Neural cell (in vitro differentiated cells): ENCODE results near the gene TENT4B. TPM values are rescaled to one million over a fixed set of nuclear protein-coding genes. Genes with fewer than 3 reads are reported as not detected.
"Not testable (repeated sequence)": the region's sequence is repeated elsewhere in the genome, so short reads cannot be mapped to it uniquely, and the experiment has no call there.

ENCODE experiments used
- H2AFZ ChIP-seq: fragments of 200-600, 300-800 bp; sonication (generic), shearing (Covaris generic); 2 replicates; pipeline ENCODE4 v1.6.0; 2014; ENCODE audit warnings: low read depth, mild to moderate bottlenecking, antibody characterized with exemption, low read length, moderate library complexity
- H3F3A ChIP-seq: fragments of 200-600 bp; shearing (Covaris generic); 2 replicates; pipeline ENCODE4 v1.6.1; 2016; ENCODE audit warnings: mild to moderate bottlenecking, moderate library complexity, mixed read lengths, antibody characterized with exemption, low read length; ENCODE audit not compliant: insufficient read depth, poor library complexity, severe bottlenecking
- H3K27ac ChIP-seq: fragments of 200-600, 300-800 bp; sonication (generic), shearing (Covaris generic); 2 replicates; pipeline ENCODE4 v1.5.1; 2014; ENCODE audit warnings: mild to moderate bottlenecking, low read length, moderate library complexity
- H3K27me3 ChIP-seq: fragments of 300-800, 200-600 bp; sonication (generic), shearing (Covaris generic); 2 replicates; pipeline ENCODE4 v1.6.0; 2014; ENCODE audit warnings: mild to moderate bottlenecking, low read depth, low read length, moderate library complexity; ENCODE audit not compliant: insufficient read depth
- H3K36me3 ChIP-seq: fragments of 300-800, 200-600 bp; sonication (generic), shearing (Covaris generic); 2 replicates; pipeline ENCODE4 v1.5.1; 2014; ENCODE audit warnings: mild to moderate bottlenecking, antibody characterized with exemption, low read length, moderate library complexity; ENCODE audit not compliant: insufficient read depth
- H3K4me2 ChIP-seq: fragments of 300-800, 200-600 bp; sonication (generic), shearing (Covaris generic); 2 replicates; pipeline ENCODE4 v1.6.0; 2014; ENCODE audit warnings: mild to moderate bottlenecking, low read length
- H3K4me3 ChIP-seq: fragments of 300-800, 200-600 bp; sonication (generic), shearing (Covaris generic); 2 replicates; pipeline ENCODE4 v1.5.1; 2014; ENCODE audit warnings: mild to moderate bottlenecking, low read length, moderate library complexity
- H3K79me2 ChIP-seq: fragments of 200-600 bp; shearing (Covaris generic); replicated peaks from 2 replicates; pipeline ENCODE4 v1.6.0; 2014; ENCODE audit warnings: mild to moderate bottlenecking, low read length, moderate library complexity; ENCODE audit not compliant: insufficient read depth
- H3K9ac ChIP-seq: fragments of 300-800, 200-600 bp; sonication (generic), shearing (Covaris generic); 2 replicates; pipeline ENCODE4 v1.6.1; 2016; ENCODE audit warnings: mild to moderate bottlenecking, low read length, mixed read lengths
- H3K9me2 ChIP-seq: fragments of 200-600 bp; shearing (Covaris generic); 2 replicates; pipeline ENCODE4 v1.6.1; 2016; ENCODE audit warnings: mild to moderate bottlenecking, low read length, mixed read lengths; ENCODE audit not compliant: insufficient read depth
- H3K9me3 ChIP-seq: fragments of 200-600, 300-800 bp; sonication (generic), shearing (Covaris generic); 2 replicates; pipeline ENCODE4 v1.6.1; 2016; ENCODE audit warnings: mild to moderate bottlenecking, mixed run types, low read length, moderate library complexity, mixed read lengths
- H4K20me1 ChIP-seq: fragments of 200-600 bp; shearing (Covaris generic); 2 replicates; pipeline ENCODE4 v1.6.1; 2016; ENCODE audit warnings: mild to moderate bottlenecking, mixed run types; ENCODE audit not compliant: insufficient read depth
- CTCF ChIP-seq: fragments of 450-650 bp; IDR thresholded peaks from 2 replicates; pipeline ENCODE4 v1.5.1; 2014; ENCODE audit warnings: antibody characterized with exemption, mild to moderate bottlenecking, moderate library complexity; ENCODE audit not compliant: poor library complexity, severe bottlenecking
- EP300 ChIP-seq: fragments of 450-650 bp; conservative IDR thresholded peaks from 2 replicates; pipeline ENCODE4 v1.6.1; 2014; ENCODE audit warnings: antibody characterized with exemption, mild to moderate bottlenecking, moderate library complexity; ENCODE audit not compliant: poor library complexity, severe bottlenecking
- EZH2 ChIP-seq: fragments of 200-600, 300-800 bp; shearing (Covaris generic), sonication (generic); IDR thresholded peaks from 2 replicates; pipeline ENCODE4 v1.6.1; 2014; ENCODE audit warnings: antibody characterized with exemption, low read length, borderline replicate concordance, mild to moderate bottlenecking; ENCODE audit not compliant: insufficient read depth, poor library complexity, severe bottlenecking
- MXI1 ChIP-seq: fragments of 450-650 bp; conservative IDR thresholded peaks from 2 replicates; pipeline ENCODE4 v1.6.1; 2014; ENCODE audit warnings: antibody characterized with exemption, mild to moderate bottlenecking; ENCODE audit not compliant: poor library complexity, severe bottlenecking
- POLR2AphosphoS5 ChIP-seq: IDR thresholded peaks from 2 replicates; pipeline ENCODE4 v1.6.1; 2012
- RAD21 ChIP-seq: fragments of 450-650 bp; conservative IDR thresholded peaks from 2 replicates; pipeline ENCODE4 v1.6.1; 2014; ENCODE audit warnings: antibody characterized with exemption, mild to moderate bottlenecking, moderate library complexity
- REST ChIP-seq: IDR thresholded peaks from 2 replicates; pipeline ENCODE4 v1.6.1; 2012; ENCODE audit warnings: borderline replicate concordance
- SMC3 ChIP-seq: fragments of 450-650 bp; conservative IDR thresholded peaks from 2 replicates; pipeline ENCODE4 v1.6.1; 2014; ENCODE audit warnings: antibody characterized with exemption, mild to moderate bottlenecking, moderate library complexity; ENCODE audit not compliant: poor library complexity
- TAF1 ChIP-seq: IDR thresholded peaks from 2 replicates; pipeline ENCODE4 v1.6.1; 2012; ENCODE audit warnings: low read depth
- polyA plus RNA-seq: library from polyadenylated mRNA; depleted of rRNA; stranded (reverse); fragments of >200 nt; gene quantifications from 2 replicates; pipeline ENCODE4 v1.2.3, GENCODE V29; 2014

Gene TENT4B
- polyA plus RNA-seq, 1 donor from 2014 or later: 16.9 TPM

GRCh38 chr16:50238868-50239301, 85.8 kb downstream of the TENT4B start:
- H3K4me2 ChIP-seq: no peak overlapping the region
- no peak overlapping the region for H3K4me3 ChIP-seq
- H3F3A ChIP-seq: no peaks in the 10 kb centered on the region
- no peaks in the 10 kb centered on the region for H4K20me1 ChIP-seq
- no peaks in the 10 kb centered on the region for H3K36me3 ChIP-seq
- H3K27me3 ChIP-seq: no peaks in the 10 kb centered on the region
- H3K9me3 ChIP-seq: no peaks in the 10 kb centered on the region
- H3K27ac ChIP-seq: no peak overlapping the region
- no peak overlapping the region for H3K9ac ChIP-seq
- H2AFZ ChIP-seq: no peak overlapping the region
- TF ChIP-seq POLR2AphosphoS5 (no peak), EP300 (no peak), MXI1 (no peak), SMC3 (no peak), CTCF (no peak), RAD21 (no peak), EZH2 (no peak), REST (no peak), TAF1 (no peak)
- no peaks in the 10 kb centered on the region for H3K79me2 ChIP-seq
- no peaks in the 10 kb centered on the region for H3K9me2 ChIP-seq

- not testable (repeated sequence) for H3K36me3 ChIP-seq, H3F3A ChIP-seq, H3K27ac ChIP-seq, H2AFZ ChIP-seq, H3K9me2 ChIP-seq, H3K4me3 ChIP-seq, H4K20me1 ChIP-seq, H3K9me3 ChIP-seq, H3K4me2 ChIP-seq, H3K9ac ChIP-seq, H3K79me2 ChIP-seq
- peaks cover 12% of the 10 kb centered on the region for H3K27me3 ChIP-seq
Measured at GRCh38 chr16:50243024-50243423, 89.9 kb downstream of the TENT4B start.

- no peak overlapping the region for H3K9ac ChIP-seq
- H4K20me1 ChIP-seq: no peaks in the 10 kb centered on the region
- no peak overlapping the region for H3K4me3 ChIP-seq
- no peaks in the 10 kb centered on the region for H3K36me3 ChIP-seq
- no peaks in the 10 kb centered on the region for H3K9me3 ChIP-seq
- peaks cover 12% of the 10 kb centered on the region for H3K27me3 ChIP-seq
- H3F3A ChIP-seq: no peaks in the 10 kb centered on the region
- H3K9me2 ChIP-seq: no peaks in the 10 kb centered on the region
- H3K27ac ChIP-seq: no peak overlapping the region
- TF ChIP-seq TAF1: no peak
- no peak for TF ChIP-seq EP300
- TF ChIP-seq CTCF: no peak
- TF ChIP-seq RAD21: no peak
- no peak for TF ChIP-seq SMC3
- TF ChIP-seq MXI1: no peak
- TF ChIP-seq POLR2AphosphoS5: no peak
- TF ChIP-seq EZH2: no peak
- no peak overlapping the region for H2AFZ ChIP-seq
- no peaks in the 10 kb centered on the region for H3K79me2 ChIP-seq
- no peak overlapping the region for H3K4me2 ChIP-seq
Measured at GRCh38 chr16:50244140-50244503, 91.0 kb downstream of the TENT4B start.
